IPS-20b (cell line): Measurements from ENCODE around the gene ZNF574.
"Not testable (repeated sequence)": the region's sequence is repeated elsewhere in the genome, so short reads cannot be mapped to it uniquely, and the experiment has no call there.

Experiments
- H3K27ac ChIP-seq: one replicate; pipeline ENCODE4 v1.5.1; 2013; ENCODE audit warnings: low read length
- H3K27me3 ChIP-seq: 2 replicates; pipeline ENCODE4 v1.6.1; 2013; ENCODE audit warnings: mild to moderate bottlenecking, low read length, inconsistent platforms; ENCODE audit not compliant: insufficient read depth
- H3K36me3 ChIP-seq: 2 replicates; pipeline ENCODE4 v1.6.1; 2013; ENCODE audit warnings: low read depth, mild to moderate bottlenecking, inconsistent platforms, low read length, moderate library complexity; ENCODE audit not compliant: insufficient read depth
- H3K4me1 ChIP-seq: 2 replicates; pipeline ENCODE4 v1.6.1; 2013; ENCODE audit warnings: mild to moderate bottlenecking, control low read depth, inconsistent platforms, low read length, moderate library complexity; ENCODE audit not compliant: insufficient read depth
- H3K4me3 ChIP-seq: 2 replicates; pipeline ENCODE4 v1.5.1; 2013; ENCODE audit warnings: mild to moderate bottlenecking, low read length, inconsistent platforms
- H3K9ac ChIP-seq: 2 replicates; pipeline ENCODE4 v1.6.1; 2013; ENCODE audit warnings: low read depth, mild to moderate bottlenecking, inconsistent platforms, low read length, moderate library complexity
- H3K9me3 ChIP-seq: 2 replicates; pipeline ENCODE4 v1.6.1; 2013; ENCODE audit warnings: mild to moderate bottlenecking, low read depth, low read length, inconsistent platforms; ENCODE audit not compliant: insufficient read depth

ZNF574 gene

GRCh38 chr19:42095814-42096230 lies 19.9 kb downstream of the ZNF574 start:
- H3K9me3 ChIP-seq, result no peaks in the 10 kb centered on the region
- H3K9ac ChIP-seq, result no peak overlapping the region
- H3K4me3 ChIP-seq, result peak overlapping the region; percentile 57; the same call in 1 of the 2 replicates
- H3K27me3 ChIP-seq, result peaks cover 4% of the 10 kb centered on the region; the same call in 1 of the 2 replicates
- no peak overlapping the region for H3K27ac ChIP-seq
- no peaks in the 10 kb centered on the region for H3K36me3 ChIP-seq
- peaks cover 2% of the 10 kb centered on the region for H3K4me1 ChIP-seq

- no peaks in the 10 kb centered on the region for H3K9me3 ChIP-seq
- H3K36me3 ChIP-seq, result no peaks in the 10 kb centered on the region
- H3K27me3 ChIP-seq, result peaks cover 4% of the 10 kb centered on the region; the same call in 1 of the 2 replicates
- H3K27ac ChIP-seq, result no peak overlapping the region
- H3K4me3 ChIP-seq, result peak overlapping the region; percentile 57; the same call in 1 of the 2 replicates
- no peak overlapping the region for H3K9ac ChIP-seq
- H3K4me1 ChIP-seq, result peaks cover 2% of the 10 kb centered on the region
Observed at GRCh38 chr19:42096255-42096837, 20.4 kb downstream of the ZNF574 start.

- peaks cover 2% of the 10 kb centered on the region for H3K4me1 ChIP-seq
- H3K27ac ChIP-seq, result no peak overlapping the region
- H3K36me3 ChIP-seq, result no peaks in the 10 kb centered on the region
- peaks cover 4% of the 10 kb centered on the region; the same call in 1 of the 2 replicates for H3K27me3 ChIP-seq
- no peak overlapping the region for H3K4me3 ChIP-seq
- H3K9me3 ChIP-seq, result no peaks in the 10 kb centered on the region
- no peak overlapping the region for H3K9ac ChIP-seq
Observed at GRCh38 chr19:42097461-42097860, 21.5 kb downstream of the ZNF574 start.

GRCh38 chr19:42098781-42099180 lies 22.8 kb downstream of the ZNF574 start:
- no peak overlapping the region for H3K27ac ChIP-seq
- H3K27me3 ChIP-seq, result peaks cover 4% of the 10 kb centered on the region; the same call in 1 of the 2 replicates
- no peak overlapping the region for H3K9ac ChIP-seq
- no peaks in the 10 kb centered on the region for H3K36me3 ChIP-seq
- H3K9me3 ChIP-seq, result no peaks in the 10 kb centered on the region
- peaks cover 2% of the 10 kb centered on the region for H3K4me1 ChIP-seq
- no peak overlapping the region for H3K4me3 ChIP-seq

GRCh38 chr19:42099336-42099925 lies 23.5 kb downstream of the ZNF574 start:
- no peaks in the 10 kb centered on the region for H3K36me3 ChIP-seq
- H3K27ac ChIP-seq, result no peak overlapping the region
- no peaks in the 10 kb centered on the region for H3K9me3 ChIP-seq
- H3K4me1 ChIP-seq, result peaks cover 2% of the 10 kb centered on the region
- H3K4me3 ChIP-seq, result no peak overlapping the region
- peaks cover 4% of the 10 kb centered on the region; the same call in 1 of the 2 replicates for H3K27me3 ChIP-seq
- H3K9ac ChIP-seq, result 0 out of 2 replicates have a peak overlapping the region, but pooled peaks have one; percentile 37

GRCh38 chr19:42100241-42100640 lies 24.3 kb downstream of the ZNF574 start:
- not testable (repeated sequence) for H3K27ac ChIP-seq, H3K4me1 ChIP-seq, H3K36me3 ChIP-seq, H3K27me3 ChIP-seq, H3K4me3 ChIP-seq, H3K9ac ChIP-seq, H3K9me3 ChIP-seq

GRCh38 chr19:42102877-42103276 lies 26.9 kb downstream of the ZNF574 start:
- H3K27ac ChIP-seq, result no peak overlapping the region
- no peaks in the 10 kb centered on the region for H3K36me3 ChIP-seq
- no peak overlapping the region for H3K9ac ChIP-seq
- H3K9me3 ChIP-seq, result no peaks in the 10 kb centered on the region
- H3K4me1 ChIP-seq, result no peaks in the 10 kb centered on the region; the same call in none of the 2 replicates
- H3K4me3 ChIP-seq, result no peak overlapping the region
- H3K27me3 ChIP-seq, result peaks cover 10% of the 10 kb centered on the region

GRCh38 chr19:42105368-42105767 lies 29.4 kb downstream of the ZNF574 start:
- peaks cover 3% of the 10 kb centered on the region; the same call in 1 of the 2 replicates for H3K4me1 ChIP-seq
- no peaks in the 10 kb centered on the region for H3K9me3 ChIP-seq
- no peak overlapping the region for H3K9ac ChIP-seq
- no peak overlapping the region for H3K4me3 ChIP-seq
- no peak overlapping the region for H3K27ac ChIP-seq
- H3K27me3 ChIP-seq, result peaks cover 10% of the 10 kb centered on the region
- no peaks in the 10 kb centered on the region for H3K36me3 ChIP-seq

- H3K27ac ChIP-seq, result no peak overlapping the region
- H3K9ac ChIP-seq, result no peak overlapping the region
- no peak overlapping the region for H3K4me3 ChIP-seq
- peaks cover 3% of the 10 kb centered on the region; the same call in 1 of the 2 replicates for H3K4me1 ChIP-seq
- H3K27me3 ChIP-seq, result peaks cover 10% of the 10 kb centered on the region
- no peaks in the 10 kb centered on the region for H3K9me3 ChIP-seq
- no peaks in the 10 kb centered on the region for H3K36me3 ChIP-seq
Observed at GRCh38 chr19:42108527-42109389, 32.8 kb downstream of the ZNF574 start.

- H3K9me3 ChIP-seq, result no peaks in the 10 kb centered on the region
- no peak overlapping the region for H3K4me3 ChIP-seq
- no peak overlapping the region for H3K9ac ChIP-seq
- peaks cover 8% of the 10 kb centered on the region; the same call in 1 of the 2 replicates for H3K4me1 ChIP-seq
- peaks cover 9% of the 10 kb centered on the region for H3K27me3 ChIP-seq
- H3K36me3 ChIP-seq, result no peaks in the 10 kb centered on the region
- no peak overlapping the region for H3K27ac ChIP-seq
Observed at GRCh38 chr19:42109896-42110295, 33.9 kb downstream of the ZNF574 start.

- no peak overlapping the region for H3K4me3 ChIP-seq
- H3K4me1 ChIP-seq, result peaks cover 8% of the 10 kb centered on the region; the same call in 1 of the 2 replicates
- no peaks in the 10 kb centered on the region for H3K36me3 ChIP-seq
- H3K9me3 ChIP-seq, result no peaks in the 10 kb centered on the region
- no peak overlapping the region for H3K9ac ChIP-seq
- H3K27ac ChIP-seq, result no peak overlapping the region
- H3K27me3 ChIP-seq, result peaks cover 1% of the 10 kb centered on the region; the same call in 1 of the 2 replicates
Observed at GRCh38 chr19:42110658-42111057, 34.7 kb downstream of the ZNF574 start.
